ENCODE measurements around the gene FEZ2.

DNA sequence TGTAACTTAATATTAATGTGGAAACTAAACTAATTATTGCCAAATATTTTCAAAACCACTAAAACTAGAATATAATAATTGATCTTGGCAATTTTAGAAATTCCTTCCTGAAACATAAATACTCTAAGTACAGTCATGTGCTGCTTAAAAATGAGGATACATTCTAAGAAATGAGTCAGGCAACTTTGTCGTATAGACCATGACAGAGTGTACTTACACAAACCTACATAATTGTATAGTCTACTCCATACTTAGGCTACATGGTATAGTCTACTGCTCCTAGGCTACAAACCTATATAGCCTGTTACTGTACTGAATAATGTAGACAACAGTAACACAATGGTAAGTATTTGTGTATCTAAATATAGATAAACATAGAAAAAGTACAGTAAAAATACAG lies 27.6 kb downstream of the FEZ2 start:
- TF ChIP-seq, protein P1, sequence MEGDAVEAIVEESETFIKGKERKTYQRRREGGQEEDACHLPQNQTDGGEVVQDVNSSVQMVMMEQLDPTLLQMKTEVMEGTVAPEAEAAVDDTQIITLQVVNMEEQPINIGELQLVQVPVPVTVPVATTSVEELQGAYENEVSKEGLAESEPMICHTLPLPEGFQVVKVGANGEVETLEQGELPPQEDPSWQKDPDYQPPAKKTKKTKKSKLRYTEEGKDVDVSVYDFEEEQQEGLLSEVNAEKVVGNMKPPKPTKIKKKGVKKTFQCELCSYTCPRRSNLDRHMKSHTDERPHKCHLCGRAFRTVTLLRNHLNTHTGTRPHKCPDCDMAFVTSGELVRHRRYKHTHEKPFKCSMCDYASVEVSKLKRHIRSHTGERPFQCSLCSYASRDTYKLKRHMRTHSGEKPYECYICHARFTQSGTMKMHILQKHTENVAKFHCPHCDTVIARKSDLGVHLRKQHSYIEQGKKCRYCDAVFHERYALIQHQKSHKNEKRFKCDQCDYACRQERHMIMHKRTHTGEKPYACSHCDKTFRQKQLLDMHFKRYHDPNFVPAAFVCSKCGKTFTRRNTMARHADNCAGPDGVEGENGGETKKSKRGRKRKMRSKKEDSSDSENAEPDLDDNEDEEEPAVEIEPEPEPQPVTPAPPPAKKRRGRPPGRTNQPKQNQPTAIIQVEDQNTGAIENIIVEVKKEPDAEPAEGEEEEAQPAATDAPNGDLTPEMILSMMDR (IDR thresholded peaks at IDR 0.05), result no peak
- TF ChIP-seq POLR2A (IDR thresholded peaks at IDR 0.05), result no peak

Data from testis (tissue), 2 donors.